K562 (cell line): ENCODE measurements around the gene UFSP1. TPM values are rescaled to one million over a fixed set of nuclear protein-coding genes. Genes with fewer than 3 reads are reported as not detected.

Experiments used
- ATF7 ChIP-seq: fragments of 450-650 bp; IDR thresholded peaks from 2 replicates; pipeline ENCODE4 v1.7.1; 2014; ENCODE audit warnings: mild to moderate bottlenecking, moderate library complexity
- CBX2 ChIP-seq: fragments of 200-600 bp; sonication (generic); IDR thresholded peaks from one replicate; pipeline ENCODE4 v1.6.1; 2012; ENCODE audit warnings: mild to moderate bottlenecking, low read length, inconsistent platforms; ENCODE audit not compliant: insufficient read depth, poor library complexity, severe bottlenecking
- KAT2B ChIP-seq: IDR thresholded peaks from one replicate; pipeline ENCODE4 v1.6.1; 2012; ENCODE audit warnings: low read depth, mild to moderate bottlenecking, control low read depth, inconsistent platforms, low read length, moderate library complexity
- NEUROD1 ChIP-seq: fragments of 150-350 bp; IDR thresholded peaks from 2 replicates; pipeline ENCODE4 v1.6.1; 2014; ENCODE audit warnings: borderline replicate concordance, low read length, low read depth; ENCODE audit not compliant: partially characterized antibody
- NFIX ChIP-seq: fragments of 250-450 bp; sonication (Bioruptor Pico); IDR thresholded peaks from 2 replicates; pipeline ENCODE4 v1.4.0; 2020; ENCODE audit warnings: low read depth, mild to moderate bottlenecking, moderate library complexity
- OTX1 ChIP-seq: fragments of 450-650 bp; formaldehyde crosslinking; IDR thresholded peaks from 2 replicates; pipeline ENCODE4 v1.4.0; 2022; ENCODE audit warnings: mild to moderate bottlenecking
- PATZ1 ChIP-seq: fragments of 250-450 bp; sonication (Bioruptor Pico); IDR thresholded peaks from 2 replicates; pipeline ENCODE4 v1.5.0; 2020; ENCODE audit warnings: mild to moderate bottlenecking, borderline replicate concordance
- PCBP1 ChIP-seq: fragments of 200-400 bp; formaldehyde crosslinking; IDR thresholded peaks from 2 replicates; pipeline ENCODE4 v1.6.1; 2018; ENCODE audit warnings: mild to moderate bottlenecking, low read depth, low read length; ENCODE audit not compliant: poor library complexity, severe bottlenecking
- RB1 ChIP-seq: fragments of 450-650 bp; IDR thresholded peaks from 2 replicates; pipeline ENCODE4 v1.6.1; 2017; ENCODE audit warnings: low read depth, mild to moderate bottlenecking
- RBM25 ChIP-seq: fragments of 200-400 bp; formaldehyde crosslinking; IDR thresholded peaks from 2 replicates; pipeline ENCODE4 v1.6.1; 2018; ENCODE audit warnings: low read length, low read depth, moderate library complexity; ENCODE audit not compliant: severe bottlenecking
- REST ChIP-seq, 2 experiments: fragments of 450-650 bp; formaldehyde crosslinking in 1 of 2; IDR thresholded peaks; 2 replicates each; pipeline versions ENCODE4 v1.4.0 to v1.6.1; 2014 to 2020; ENCODE audit warnings: mild to moderate bottlenecking in 2 of 2, borderline replicate concordance in 1 of 2, low read depth in 1 of 2
- SMARCE1 ChIP-seq: fragments of 450-650 bp; IDR thresholded peaks from 2 replicates; pipeline ENCODE4 v1.7.1; 2016; ENCODE audit warnings: mild to moderate bottlenecking
- TAF1 ChIP-seq: IDR thresholded peaks from 2 replicates; pipeline ENCODE4 v1.6.1; 2011; ENCODE audit warnings: mild to moderate bottlenecking, low read length, moderate library complexity; ENCODE audit not compliant: insufficient read depth, control insufficient read depth, severe bottlenecking; ENCODE audit errors: extremely low read depth
- ZBTB7A ChIP-seq: IDR thresholded peaks from 2 replicates; pipeline ENCODE4 v1.6.1; 2011; ENCODE audit warnings: low read depth, mild to moderate bottlenecking, low read length, moderate library complexity, borderline replicate concordance; ENCODE audit not compliant: control insufficient read depth
- ZC3H8 ChIP-seq: fragments of 450-650 bp; IDR thresholded peaks from 2 replicates; pipeline ENCODE4 v1.6.1; 2017
- ZNF695 ChIP-seq: fragments of 450-650 bp; formaldehyde crosslinking; IDR thresholded peaks from 2 replicates; pipeline ENCODE4 v1.4.0; 2020; ENCODE audit warnings: mild to moderate bottlenecking, moderate library complexity
- polyA plus RNA-seq, 8 experiments: library from polyadenylated mRNA; depleted of rRNA in 4 of 8; stranded (reverse) in 5 of 8; unstranded in 3 of 8; fragments of >200 nt; fragmentation: Nextera tagmentation in 2 of 8; fragmentation: Illumina TruSeq in 1 of 8; extraction: Ambion mirVana in 2 of 8; extraction: Trizol in 1 of 8; gene quantifications; 2 replicates each; pipeline versions ENCODE4 v1.2.1 to v1.2.3, GENCODE V29; 2011 to 2014; ENCODE audit warnings: inconsistent platforms in 1 of 8, missing spikeins in 1 of 8
- total RNA-seq, 7 experiments: library from RNA; depleted of rRNA in 6 of 7; stranded (reverse); fragments of >200 nt in 6 of 7; fragmentation: Illumina TruSeq in 2 of 7; extraction: Trizol in 2 of 7; gene quantifications; 2 replicates each; pipeline versions ENCODE4 v1.2.1 to v1.2.3, GENCODE V29; 2011 to 2021; ENCODE audit warnings: low replicate concordance in 1 of 7

UFSP1 gene
- total and polyA plus RNA-seq, 9 of the 15 experiments (the other 6 are each of a cell fraction or from before 2014, with no cell fraction given), result 0.50 to 18.8 (median 2.1) TPM

- TF ChIP-seq PATZ1, result no peak
- TF ChIP-seq KAT2B, result no peak
- TF ChIP-seq RBM25, result no peak
- no peak for TF ChIP-seq NEUROD1
- no peak for TF ChIP-seq TAF1
- peak; percentile 14; the same call in 1 of the 2 replicates for TF ChIP-seq ATF7
- no peak for TF ChIP-seq ZC3H8
- TF ChIP-seq ZBTB7A, result peak; percentile 99
- TF ChIP-seq PCBP1, result peak; percentile 29
- TF ChIP-seq REST (IDR thresholded peaks at IDR 0.05; ENCODE audit: borderline replicate concordance), result peak; percentile 77
- no peak for TF ChIP-seq REST (CRISPR knock-in tag; IDR thresholded peaks at IDR 0.05; ENCODE audit: low read depth)
- TF ChIP-seq RB1, result 0 out of 2 replicates have a peak, but pooled peaks have one; percentile 40
- TF ChIP-seq CBX2, result no peak
- no peak for TF ChIP-seq ZNF695 (CRISPR knock-in tag)
- no peak for TF ChIP-seq SMARCE1
- TF ChIP-seq OTX1 (CRISPR knock-in tag), result no peak
- TF ChIP-seq NFIX (CRISPR knock-in tag), result no peak
Measured at GRCh38 chr7:100894860-100895700, 5.6 kb upstream of the UFSP1 start (continued).
